CD4-positive, alpha-beta T cell (primary cell): ENCODE measurements around the gene MRAS. TPM values are rescaled to one million over a fixed set of nuclear protein-coding genes. Genes with fewer than 3 reads are reported as not detected.

Experiments used
- ATAC-seq: fragments of 200-7000 bp; cut with Tn5 transposase; one replicate; pipeline ENCODE4 v1.10.0; 2022; ENCODE audit warnings: mild to moderate bottlenecking; ENCODE audit not compliant: poor library complexity
- CTCF ChIA-PET: fragments of 350-600 bp; sonication (Branson Sonifier 250); formaldehyde crosslinking; loops from one replicate; lab custom pipeline; 2021; ENCODE audit warnings: antibody characterized with exemption, inconsistent platforms; lab: Charles Lee
- POLR2A ChIA-PET: fragments of 350-600 bp; sonication (Branson Sonifier 250); formaldehyde crosslinking; loops from one replicate; lab custom pipeline; 2021; ENCODE audit warnings: antibody characterized with exemption, inconsistent platforms; lab: Charles Lee
- DNase-seq, 14 experiments: peaks; one replicate each; pipeline ENCODE4 v3.0.0-alpha.2; 2013 to 2020; ENCODE audit warnings: mixed read lengths in 2 of 14
- H3K27ac ChIP-seq, 2 donors: one replicate each; pipeline versions ENCODE4 v1.5.1 to v1.7.0; 2013; ENCODE audit warnings: low read length in 2 of 2, low read depth in 1 of 2, mild to moderate bottlenecking in 1 of 2
- H3K27me3 ChIP-seq, 2 experiments: 1 replicate in 1 of 2; 2 replicates in 1 of 2; pipeline versions ENCODE4 v1.6.1 to v1.7.0; 2013; ENCODE audit warnings: low read length in 2 of 2, control low read depth in 1 of 2, mild to moderate bottlenecking in 1 of 2, moderate library complexity in 1 of 2; ENCODE audit not compliant: insufficient read depth in 2 of 2, control insufficient read depth in 1 of 2
- H3K36me3 ChIP-seq: one replicate; pipeline ENCODE4 v1.6.1; 2013; ENCODE audit warnings: low read length, control low read depth; ENCODE audit not compliant: insufficient read depth
- H3K4me1 ChIP-seq: one replicate; pipeline ENCODE4 v1.6.1; 2013; ENCODE audit warnings: low read length, control low read depth; ENCODE audit not compliant: insufficient read depth
- H3K4me3 ChIP-seq: one replicate; pipeline ENCODE4 v1.5.1; 2013; ENCODE audit warnings: mild to moderate bottlenecking, low read length, moderate library complexity
- H3K9me3 ChIP-seq, 2 experiments: 1 replicate in 1 of 2; 2 replicates in 1 of 2; pipeline versions ENCODE4 v1.6.1 to v1.7.0; 2013; ENCODE audit warnings: low read length in 2 of 2, mild to moderate bottlenecking in 2 of 2, control low read depth in 1 of 2, moderate library complexity in 1 of 2; ENCODE audit not compliant: control insufficient read depth in 1 of 2, insufficient read depth in 1 of 2
- H3K27ac Mint-ChIP-seq: one replicate; pipeline ENCODE4 v1.8.0; 2020; ENCODE audit warnings: mixed read lengths
- H3K27me3 Mint-ChIP-seq: one replicate; pipeline ENCODE4 v1.8.0; 2021; ENCODE audit warnings: mixed read lengths
- H3K36me3 Mint-ChIP-seq: one replicate; pipeline ENCODE4 v1.8.0; 2021; ENCODE audit warnings: low read depth, mixed read lengths
- H3K4me1 Mint-ChIP-seq: one replicate; pipeline ENCODE4 v1.8.0; 2021; ENCODE audit warnings: low read depth, mixed read lengths
- H3K4me3 Mint-ChIP-seq: one replicate; pipeline ENCODE4 v1.8.0; 2020; ENCODE audit warnings: mild to moderate bottlenecking, mixed read lengths
- H3K9me3 Mint-ChIP-seq: one replicate; pipeline ENCODE4 v1.8.0; 2020; ENCODE audit warnings: mixed read lengths
- CTCF ChIP-seq: fragments of 200-600 bp; IDR thresholded peaks from one replicate; pipeline ENCODE4 v1.8.0; 2022; ENCODE audit warnings: antibody characterized with exemption, mild to moderate bottlenecking
- intact Hi-C, 2 experiments: fragments of 100-400 bp; cut with DNase I in 1 of 2; cut with micrococcal nuclease in 1 of 2; formaldehyde crosslinking; loops; one replicate each; pipeline versions ENCODE4 v1.15.1 to v1.9.0; 2023 to 2025; cut with DNase I, micrococcal nuclease
- polyA plus RNA-seq, 2 donors: library from polyadenylated mRNA; unstranded; fragments of 120-200 nt; gene quantifications; one replicate each; pipeline ENCODE4 v1.2.1, GENCODE V29; 2013
- total RNA-seq, 174 experiments: library from RNA in 2 of 174; stranded (reverse) in 2 of 174; gene quantifications; one replicate each; pipeline ENCODE4 v1.2.3 and lab custom pipeline; 2021 to 2026

The MRAS gene
- total RNA-seq = under 1 TPM; 0.45 to 0.47 TPM
- 1.2 TPM for polyA plus RNA-seq (2013, experiment 1 of 2)
- 1.9 TPM for polyA plus RNA-seq (2013, experiment 2 of 2)
- 0 to 5.4 (median 0.51) reads per million in 172 experiments for total RNA-seq (lab: John Stamatoyannopoulos, UW)

GRCh38 chr3:138347960-138348753 lies at the start of gene MRAS:
Gene MRAS (plus strand): TSS chr3:138348579. CDS start chr3:138372884, 24,305 bp downstream.
- CTCF ChIA-PET = no interaction called here
- DNase-seq (peak in 7 of 14 experiments; percentile 2 to 56 (median 27)), ATAC-seq (peak; percentile 66)
- Mint-ChIP-seq H3K27me3 (peaks cover 51% of the 10 kb centered on the region), H3K36me3 (no peaks in the 10 kb centered on the region), H3K27ac (peak within 1 kb of the TSS; percentile 5), H3K9me3 (no peaks in the 10 kb centered on the region), H3K4me3 (peak within 1 kb of the TSS; percentile 89), H3K4me1 (peaks cover 9% of the 10 kb centered on the region)
- peaks cover 9% of the 10 kb centered on the region for H3K4me1 ChIP-seq
- POLR2A ChIA-PET = no interaction called here
- TF ChIP-seq CTCF = peak; percentile 15
- H3K27ac ChIP-seq = no peak within 1 kb of the TSS
- intact Hi-C loops = loop anchor here in 1 of 2 experiments (5.0 kb wide), 1 partner anchor 166 kb away; no protein-coding TSS in a partner anchor
- H3K9me3 ChIP-seq = no peaks in the 10 kb centered on the region
- H3K27me3 ChIP-seq = peaks cover 25 to 26% of the 10 kb centered on the region in 2 experiments
- H3K4me3 ChIP-seq = peak within 1 kb of the TSS; percentile 58
- H3K36me3 ChIP-seq = no peaks in the 10 kb centered on the region

- ChIA-PET POLR2A (no interaction called here), CTCF (no interaction called here)
- TF ChIP-seq CTCF = no peak
- intact Hi-C loops = no loop called here
- no peak overlapping the region for H3K4me3 ChIP-seq
- H3K27ac ChIP-seq = no peak overlapping the region
- H3K4me3 Mint-ChIP-seq = no peak overlapping the region
- peaks cover 21% of the 10 kb centered on the region for H3K36me3 Mint-ChIP-seq
- peaks cover 6% of the 10 kb centered on the region for H3K4me1 ChIP-seq
- no peaks in the 10 kb centered on the region for H3K27me3 ChIP-seq
- H3K9me3 Mint-ChIP-seq = no peaks in the 10 kb centered on the region
- ATAC-seq = no peak
- no peak overlapping the region for H3K27ac Mint-ChIP-seq
- no peaks in the 10 kb centered on the region for H3K27me3 Mint-ChIP-seq
- peaks cover 6% of the 10 kb centered on the region for H3K36me3 ChIP-seq
- H3K9me3 ChIP-seq = no peaks in the 10 kb centered on the region
- no peaks in the 10 kb centered on the region for H3K4me1 Mint-ChIP-seq
- DNase-seq = no peak
Measured at GRCh38 chr3:138300647-138301046, 47.7 kb upstream of the MRAS start.

GRCh38 chr3:138303474-138303873 lies 44.9 kb upstream of the MRAS start:
- intact Hi-C loops = no loop called here
- POLR2A ChIA-PET = no interaction called here
- Mint-ChIP-seq H3K9me3 (peaks cover 8% of the 10 kb centered on the region), H3K4me3 (no peak overlapping the region), H3K27me3 (no peaks in the 10 kb centered on the region), H3K27ac (no peak overlapping the region), H3K36me3 (peaks cover 22% of the 10 kb centered on the region), H3K4me1 (no peaks in the 10 kb centered on the region)
- H3K4me3 ChIP-seq = no peak overlapping the region
- ATAC-seq = no peak
- H3K27me3 ChIP-seq = no peaks in the 10 kb centered on the region
- CTCF ChIA-PET = no interaction called here
- H3K36me3 ChIP-seq = no peaks in the 10 kb centered on the region
- H3K27ac ChIP-seq = no peak overlapping the region
- peaks cover 5 to 10% of the 10 kb centered on the region in 2 experiments for H3K9me3 ChIP-seq
- TF ChIP-seq CTCF = no peak
- no peaks in the 10 kb centered on the region for H3K4me1 ChIP-seq
- DNase-seq = no peak
